ENCODE results near the gene NEK6.

The NEK6 gene

GRCh38 chr9:124385623-124386022, 127.9 kb downstream of the NEK6 start:
- no peak for FAIRE-seq

- FAIRE-seq: no peak
Observed at GRCh38 chr9:124386201-124386600, 128.5 kb downstream of the NEK6 start.

GRCh38 chr9:124388275-124389048, 130.7 kb downstream of the NEK6 start:
- FAIRE-seq: no peak

- FAIRE-seq: no peak
Observed at GRCh38 chr9:124389146-124389939, 131.6 kb downstream of the NEK6 start.

GRCh38 chr9:124390794-124391658, 133.3 kb downstream of the NEK6 start:
- no peak for FAIRE-seq

- FAIRE-seq: no peak
Observed at GRCh38 chr9:124392254-124392870, 134.6 kb downstream of the NEK6 start.

- FAIRE-seq: no peak
Observed at GRCh38 chr9:124392871-124393460, 135.2 kb downstream of the NEK6 start.

- no peak for FAIRE-seq
Observed at GRCh38 chr9:124394167-124394566, 136.4 kb downstream of the NEK6 start.

- FAIRE-seq: no peak
Observed at GRCh38 chr9:124394596-124394995, 136.8 kb downstream of the NEK6 start.

GRCh38 chr9:124395826-124396225, 138.1 kb downstream of the NEK6 start:
- no peak for FAIRE-seq

- no peak for FAIRE-seq
Observed at GRCh38 chr9:124398191-124398935, 140.6 kb downstream of the NEK6 start.

- no peak for FAIRE-seq
Observed at GRCh38 chr9:124399323-124399967, 141.7 kb downstream of the NEK6 start.

GRCh38 chr9:124399968-124400940, 142.5 kb downstream of the NEK6 start:
- FAIRE-seq: no peak

Data from A204.1 (cell line).